SJCRH30 (cell line): ENCODE data around the gene ABCA13. TPM values are rescaled to one million over a fixed set of nuclear protein-coding genes. Genes with fewer than 3 reads are reported as not detected.

Experiments used
- DNase-seq, 2 experiments: peaks; one replicate each; pipeline ENCODE4 v3.0.0-alpha.2; 2015 to 2020
- H3K27ac ChIP-seq: fragments of 250-450 bp; sonication (Bioruptor Pico); 2 replicates; pipeline ENCODE4 v1.5.1; 2020; ENCODE audit warnings: mild to moderate bottlenecking, moderate library complexity
- H3K27me3 ChIP-seq: fragments of 250-450 bp; sonication (Bioruptor Pico); 2 replicates; pipeline ENCODE4 v1.5.1; 2020; ENCODE audit warnings: mild to moderate bottlenecking, moderate library complexity
- H3K36me3 ChIP-seq: fragments of 250-450 bp; sonication (Bioruptor Pico); 2 replicates; pipeline ENCODE4 v1.5.1; 2020; ENCODE audit warnings: mild to moderate bottlenecking, moderate library complexity
- H3K4me1 ChIP-seq: fragments of 250-450 bp; sonication (Bioruptor Pico); 2 replicates; pipeline ENCODE4 v1.5.1; 2020; ENCODE audit warnings: mild to moderate bottlenecking, moderate library complexity
- H3K4me3 ChIP-seq: fragments of 250-450 bp; sonication (Bioruptor Pico); 2 replicates; pipeline ENCODE4 v1.5.1; 2020; ENCODE audit warnings: mild to moderate bottlenecking, moderate library complexity
- H3K9me3 ChIP-seq: fragments of 250-450 bp; sonication (Bioruptor Pico); replicated peaks from 2 replicates; pipeline ENCODE4 v1.5.1; 2020; ENCODE audit warnings: mild to moderate bottlenecking, moderate library complexity
- total RNA-seq: library from RNA; depleted of rRNA; stranded (reverse); fragments of >200 nt; shearing (Covaris generic); gene quantifications from 2 replicates; pipeline ENCODE4 v1.2.3, GENCODE V29; 2014

Gene ABCA13
- total RNA-seq, 1 experiment from 2014 or later = not detected

GRCh38 chr7:48455363-48455762 is 284.1 kb downstream of the ABCA13 start:
- H3K4me3 ChIP-seq = no peak overlapping the region
- no peaks in the 10 kb centered on the region for H3K9me3 ChIP-seq
- no peaks in the 10 kb centered on the region; the same call in 1 of the 2 replicates for H3K27me3 ChIP-seq
- no peak for DNase-seq
- no peaks in the 10 kb centered on the region for H3K4me1 ChIP-seq
- H3K27ac ChIP-seq = no peak overlapping the region
- H3K36me3 ChIP-seq = no peaks in the 10 kb centered on the region

- Histone ChIP-seq H3K27me3 (no peaks in the 10 kb centered on the region; the same call in 1 of the 2 replicates), H3K27ac (no peak overlapping the region), H3K9me3 (no peaks in the 10 kb centered on the region), H3K4me1 (no peaks in the 10 kb centered on the region), H3K36me3 (no peaks in the 10 kb centered on the region), H3K4me3 (no peak overlapping the region)
- no peak for DNase-seq
Observed at GRCh38 chr7:48458701-48459524, 287.7 kb downstream of the ABCA13 start.

GRCh38 chr7:48466713-48467112 is 295.5 kb downstream of the ABCA13 start:
- Histone ChIP-seq H3K4me3 (no peak overlapping the region), H3K27me3 (no peaks in the 10 kb centered on the region)
- no peak for DNase-seq

GRCh38 chr7:48471196-48471595 is 299.9 kb downstream of the ABCA13 start:
- H3K36me3 ChIP-seq = no peaks in the 10 kb centered on the region
- no peak overlapping the region for H3K27ac ChIP-seq
- DNase-seq = no peak
- H3K27me3 ChIP-seq = 0 out of 2 replicates have a peak, but pooled peaks cover 4% of the 10 kb centered on the region
- no peaks in the 10 kb centered on the region for H3K4me1 ChIP-seq
- H3K9me3 ChIP-seq = no peaks in the 10 kb centered on the region
- H3K4me3 ChIP-seq = no peak overlapping the region

More at GRCh38 chr7:48466713-48467112, 295.5 kb downstream of the ABCA13 start:
- Histone ChIP-seq H3K27ac (no peak overlapping the region), H3K9me3 (no peaks in the 10 kb centered on the region), H3K4me1 (no peaks in the 10 kb centered on the region), H3K36me3 (no peaks in the 10 kb centered on the region)

- Histone ChIP-seq H3K27me3 (0 out of 2 replicates have a peak, but pooled peaks cover 4% of the 10 kb centered on the region), H3K4me3 (no peak overlapping the region), H3K27ac (no peak overlapping the region), H3K36me3 (no peaks in the 10 kb centered on the region), H3K9me3 (no peaks in the 10 kb centered on the region; the same call in 1 of the 2 replicates), H3K4me1 (no peaks in the 10 kb centered on the region)
- DNase-seq = no peak
Observed at GRCh38 chr7:48472640-48473039, 301.4 kb downstream of the ABCA13 start.

- H3K36me3 ChIP-seq = no peaks in the 10 kb centered on the region
- H3K27me3 ChIP-seq = 0 out of 2 replicates have a peak, but pooled peaks cover 4% of the 10 kb centered on the region
- no peak overlapping the region for H3K4me3 ChIP-seq
- H3K4me1 ChIP-seq = no peaks in the 10 kb centered on the region
- no peaks in the 10 kb centered on the region; the same call in 1 of the 2 replicates for H3K9me3 ChIP-seq
- DNase-seq = no peak
- H3K27ac ChIP-seq = no peak overlapping the region
Observed at GRCh38 chr7:48473205-48473865, 302.1 kb downstream of the ABCA13 start.

GRCh38 chr7:48481235-48481634 is 310.0 kb downstream of the ABCA13 start:
- H3K36me3 ChIP-seq = no peaks in the 10 kb centered on the region
- H3K27ac ChIP-seq = no peak overlapping the region
- H3K4me3 ChIP-seq = no peak overlapping the region
- no peaks in the 10 kb centered on the region for H3K4me1 ChIP-seq
- DNase-seq = no peak
- H3K27me3 ChIP-seq = 0 out of 2 replicates have a peak, but pooled peaks cover 3% of the 10 kb centered on the region
- H3K9me3 ChIP-seq = no peaks in the 10 kb centered on the region; the same call in 1 of the 2 replicates

GRCh38 chr7:48497521-48497920 is 326.3 kb downstream of the ABCA13 start:
- no peak overlapping the region for H3K4me3 ChIP-seq
- H3K9me3 ChIP-seq = no peaks in the 10 kb centered on the region
- H3K27ac ChIP-seq = no peak overlapping the region
- H3K4me1 ChIP-seq = no peaks in the 10 kb centered on the region
- peaks cover 3% of the 10 kb centered on the region; the same call in 1 of the 2 replicates for H3K27me3 ChIP-seq
- DNase-seq = no peak
- no peaks in the 10 kb centered on the region for H3K36me3 ChIP-seq

GRCh38 chr7:48502021-48502420 is 330.8 kb downstream of the ABCA13 start:
- H3K9me3 ChIP-seq = no peaks in the 10 kb centered on the region
- no peaks in the 10 kb centered on the region for H3K36me3 ChIP-seq
- no peak overlapping the region for H3K4me3 ChIP-seq
- no peak for DNase-seq
- no peak overlapping the region for H3K27ac ChIP-seq
- no peaks in the 10 kb centered on the region for H3K4me1 ChIP-seq
- no peaks in the 10 kb centered on the region for H3K27me3 ChIP-seq

- H3K36me3 ChIP-seq = no peaks in the 10 kb centered on the region
- H3K27me3 ChIP-seq = peaks cover 3% of the 10 kb centered on the region; the same call in 1 of the 2 replicates
- no peak for DNase-seq
- no peaks in the 10 kb centered on the region for H3K4me1 ChIP-seq
- no peak overlapping the region for H3K27ac ChIP-seq
- no peak overlapping the region for H3K4me3 ChIP-seq
- no peaks in the 10 kb centered on the region for H3K9me3 ChIP-seq
Observed at GRCh38 chr7:48505051-48505450, 333.8 kb downstream of the ABCA13 start.

GRCh38 chr7:48505466-48505865 is 334.2 kb downstream of the ABCA13 start:
- peaks cover 3% of the 10 kb centered on the region; the same call in 1 of the 2 replicates for H3K27me3 ChIP-seq
- DNase-seq = no peak
- no peaks in the 10 kb centered on the region for H3K9me3 ChIP-seq
- no peak overlapping the region for H3K27ac ChIP-seq
- H3K4me3 ChIP-seq = no peak overlapping the region
- no peaks in the 10 kb centered on the region for H3K36me3 ChIP-seq
- no peaks in the 10 kb centered on the region for H3K4me1 ChIP-seq

- no peak for DNase-seq
- Histone ChIP-seq H3K27ac (no peak overlapping the region), H3K4me3 (no peak overlapping the region), H3K36me3 (no peaks in the 10 kb centered on the region), H3K27me3 (peaks cover 3% of the 10 kb centered on the region; the same call in 1 of the 2 replicates), H3K9me3 (no peaks in the 10 kb centered on the region), H3K4me1 (no peaks in the 10 kb centered on the region)
Observed at GRCh38 chr7:48506569-48506968, 335.3 kb downstream of the ABCA13 start.

- DNase-seq = no peak
- no peak overlapping the region for H3K4me3 ChIP-seq
- H3K4me1 ChIP-seq = no peaks in the 10 kb centered on the region
- H3K27me3 ChIP-seq = peaks cover 11% of the 10 kb centered on the region; the same call in 1 of the 2 replicates
- H3K36me3 ChIP-seq = no peaks in the 10 kb centered on the region
- no peak overlapping the region for H3K27ac ChIP-seq
- H3K9me3 ChIP-seq = no peaks in the 10 kb centered on the region
Observed at GRCh38 chr7:48511080-48511479, 339.8 kb downstream of the ABCA13 start.

GRCh38 chr7:48512892-48513291 is 341.6 kb downstream of the ABCA13 start:
- DNase-seq = no peak
- no peak overlapping the region for H3K27ac ChIP-seq
- H3K4me1 ChIP-seq = no peaks in the 10 kb centered on the region
- no peak overlapping the region for H3K4me3 ChIP-seq
- H3K9me3 ChIP-seq = no peaks in the 10 kb centered on the region
- H3K36me3 ChIP-seq = no peaks in the 10 kb centered on the region
- peaks cover 11% of the 10 kb centered on the region; the same call in 1 of the 2 replicates for H3K27me3 ChIP-seq

- H3K9me3 ChIP-seq = no peaks in the 10 kb centered on the region
- H3K4me3 ChIP-seq = no peak overlapping the region
- H3K36me3 ChIP-seq = no peaks in the 10 kb centered on the region
- DNase-seq = no peak
- H3K4me1 ChIP-seq = no peaks in the 10 kb centered on the region
- H3K27me3 ChIP-seq = peaks cover 11% of the 10 kb centered on the region; the same call in 1 of the 2 replicates
- no peak overlapping the region for H3K27ac ChIP-seq
Observed at GRCh38 chr7:48515171-48515570, 343.9 kb downstream of the ABCA13 start.
